ENCODE results near the gene SORCS2. TPM values are rescaled to one million over a fixed set of nuclear protein-coding genes. Genes with fewer than 3 reads are reported as not detected.
A peak's percentile ranks its signal among the peaks of the same experiment; 100 is the strongest.

Gene SORCS2
- total and polyA plus RNA-seq, 2 experiments from 2014 or later = 0.92 to 6.9 TPM

GRCh38 chr4:7408166-7408565, 215.8 kb downstream of the SORCS2 start:
- no peak overlapping the region for H3K4me3 ChIP-seq
- no peak overlapping the region for H3K27ac ChIP-seq
- no peaks in the 10 kb centered on the region for H3K9me3 ChIP-seq (ENCODE audit: low read depth)
- H3K4me1 ChIP-seq (ENCODE audit: low read depth) = peaks cover 20% of the 10 kb centered on the region
- no peak for DNase-seq (ENCODE audit: low read depth in 1 of 2, low spot score in 1 of 2)
- H3K27me3 ChIP-seq = no peaks in the 10 kb centered on the region
- no peak for TF ChIP-seq CTCF (IDR thresholded peaks at IDR 0.05; ENCODE audit: low read depth, low read length)
- H3K36me3 ChIP-seq = no peaks in the 10 kb centered on the region

- Histone ChIP-seq H3K27ac (peak overlapping the region; percentile 38), H3K36me3 (no peaks in the 10 kb centered on the region), H3K4me1 (ENCODE audit: low read depth) (peaks cover 20% of the 10 kb centered on the region), H3K27me3 (no peaks in the 10 kb centered on the region), H3K9me3 (ENCODE audit: low read depth) (no peaks in the 10 kb centered on the region), H3K4me3 (no peak overlapping the region)
- no peak for TF ChIP-seq CTCF (IDR thresholded peaks at IDR 0.05; ENCODE audit: low read depth, low read length)
- DNase-seq (ENCODE audit: low read depth in 1 of 2, low spot score in 1 of 2) = peak in 1 of 2 donors; percentile 42
These were observed 218.1 kb downstream of the SORCS2 start for GRCh38 chr4:7410446-7410845.

GRCh38 chr4:7411491-7411890, 219.2 kb downstream of the SORCS2 start:
- no peak for DNase-seq (ENCODE audit: low read depth in 1 of 2, low spot score in 1 of 2)
- no peaks in the 10 kb centered on the region for H3K9me3 ChIP-seq (ENCODE audit: low read depth)
- no peaks in the 10 kb centered on the region for H3K36me3 ChIP-seq
- H3K4me3 ChIP-seq = no peak overlapping the region
- H3K27ac ChIP-seq = peak overlapping the region; percentile 20
- H3K27me3 ChIP-seq = no peaks in the 10 kb centered on the region
- peaks cover 20% of the 10 kb centered on the region for H3K4me1 ChIP-seq (ENCODE audit: low read depth)
- TF ChIP-seq CTCF (IDR thresholded peaks at IDR 0.05; ENCODE audit: low read depth, low read length) = no peak

- no peaks in the 10 kb centered on the region for H3K36me3 ChIP-seq
- peaks cover 20% of the 10 kb centered on the region for H3K4me1 ChIP-seq (ENCODE audit: low read depth)
- peak overlapping the region; percentile 20 for H3K27ac ChIP-seq
- no peak for DNase-seq (ENCODE audit: low read depth in 1 of 2, low spot score in 1 of 2)
- no peaks in the 10 kb centered on the region for H3K9me3 ChIP-seq (ENCODE audit: low read depth)
- H3K4me3 ChIP-seq = no peak overlapping the region
- no peaks in the 10 kb centered on the region for H3K27me3 ChIP-seq
- no peak for TF ChIP-seq CTCF (IDR thresholded peaks at IDR 0.05; ENCODE audit: low read depth, low read length)
These were observed 219.7 kb downstream of the SORCS2 start for GRCh38 chr4:7411896-7412553.

- no peaks in the 10 kb centered on the region for H3K9me3 ChIP-seq (ENCODE audit: low read depth)
- TF ChIP-seq CTCF (IDR thresholded peaks at IDR 0.05; ENCODE audit: low read depth, low read length) = no peak
- H3K36me3 ChIP-seq = no peaks in the 10 kb centered on the region
- H3K4me3 ChIP-seq = no peak overlapping the region
- peaks cover 20% of the 10 kb centered on the region for H3K4me1 ChIP-seq (ENCODE audit: low read depth)
- no peak for DNase-seq (ENCODE audit: low read depth in 1 of 2, low spot score in 1 of 2)
- no peaks in the 10 kb centered on the region for H3K27me3 ChIP-seq
- H3K27ac ChIP-seq = no peak overlapping the region
These were observed 220.2 kb downstream of the SORCS2 start for GRCh38 chr4:7412554-7412912.

All from cardiac muscle cell (in vitro differentiated cells and primary cell).